ENCODE measurements around the gene GAL3ST3. TPM values are rescaled to one million over a fixed set of nuclear protein-coding genes. Genes with fewer than 3 reads are reported as not detected.

Gene GAL3ST3
- polyA plus RNA-seq, 1 donor (not counting 4 experiments of a cell fraction or from before 2014, with no cell fraction given) = not detected

GRCh38 chr11:66047541-66048365, 1.2 kb downstream of the GAL3ST3 start:
- peaks cover 11% of the 10 kb centered on the region for H3K4me1 ChIP-seq (ENCODE audit: control insufficient read depth, extremely low read depth, insufficient read depth, low read length)
- no peaks in the 10 kb centered on the region for H3K9me1 ChIP-seq (ENCODE audit: control insufficient read depth, extremely low read depth, insufficient read depth, low read length)
- peaks cover 11% of the 10 kb centered on the region for H3K27me3 ChIP-seq (ENCODE audit: control insufficient read depth, extremely low read depth, insufficient read depth, low read length)
- no peak overlapping the region for H2AFZ ChIP-seq (ENCODE audit: control insufficient read depth, low read length)
- no peaks in the 10 kb centered on the region for H3K9me3 ChIP-seq (ENCODE audit: control insufficient read depth, low read depth, low read length)
- FAIRE-seq (no peak), DNase-seq (ENCODE audit: low read depth, low spot score) (no peak)
- no peak overlapping the region for H3K27ac ChIP-seq (ENCODE audit: control insufficient read depth, insufficient read depth, low read length)
- dilution Hi-C loops (cut with MboI; ENCODE audit: extremely low pct_ligation_motif_present, low sequenced_read_pairs) = no loop called here
- no peak overlapping the region for H3K4me2 ChIP-seq (ENCODE audit: control insufficient read depth, extremely low read depth, insufficient read depth, low read depth, low read length)
- H3K4me3 ChIP-seq (ENCODE audit: control insufficient read depth in 2 of 3, extremely low read depth in 1 of 3, insufficient read depth in 2 of 3, low read depth in 1 of 3, low read length in 3 of 3) = no peak overlapping the region
- no peaks in the 10 kb centered on the region for H3K36me3 ChIP-seq (ENCODE audit: control insufficient read depth in 2 of 2, extremely low read depth in 1 of 2, insufficient read depth in 2 of 2, low read length in 2 of 2)
- H3K79me2 ChIP-seq (ENCODE audit: control insufficient read depth, insufficient read depth, low read length) = peaks cover 6% of the 10 kb centered on the region
- TF ChIP-seq EZH2 (IDR thresholded peaks at IDR 0.05; ENCODE audit: low read length) = no peak
- no peak for TF ChIP-seq CTCF (optimal IDR thresholded peaks at IDR 0.05 in 1 of 3, IDR thresholded peaks at IDR 0.05 in 1 of 3, conservative IDR thresholded peaks at IDR 0.05 in 1 of 3; ENCODE audit: extremely low read depth in 1 of 3, insufficient read depth in 2 of 3, low read length in 3 of 3)
- no peaks in the 10 kb centered on the region for H4K20me1 ChIP-seq (ENCODE audit: control insufficient read depth, extremely low read depth, insufficient read depth, low read length)
- H3K9ac ChIP-seq (ENCODE audit: control insufficient read depth, extremely low read depth, insufficient read depth, low read length) = no peak overlapping the region

- no peaks in the 10 kb centered on the region for H3K36me3 ChIP-seq (ENCODE audit: control insufficient read depth in 2 of 2, extremely low read depth in 1 of 2, insufficient read depth in 2 of 2, low read length in 2 of 2)
- H3K4me3 ChIP-seq (ENCODE audit: control insufficient read depth in 2 of 3, extremely low read depth in 1 of 3, insufficient read depth in 2 of 3, low read depth in 1 of 3, low read length in 3 of 3) = no peak overlapping the region
- H3K4me2 ChIP-seq (ENCODE audit: control insufficient read depth, extremely low read depth, insufficient read depth, low read depth, low read length) = no peak overlapping the region
- peaks cover 11% of the 10 kb centered on the region for H3K4me1 ChIP-seq (ENCODE audit: control insufficient read depth, extremely low read depth, insufficient read depth, low read length)
- DNase-seq (ENCODE audit: low read depth, low spot score) (no peak), FAIRE-seq (no peak)
- dilution Hi-C loops (cut with MboI; ENCODE audit: extremely low pct_ligation_motif_present, low sequenced_read_pairs) = no loop called here
- no peak overlapping the region for H3K9ac ChIP-seq (ENCODE audit: control insufficient read depth, extremely low read depth, insufficient read depth, low read length)
- TF ChIP-seq CTCF (optimal IDR thresholded peaks at IDR 0.05 in 1 of 3, IDR thresholded peaks at IDR 0.05 in 1 of 3, conservative IDR thresholded peaks at IDR 0.05 in 1 of 3; ENCODE audit: extremely low read depth in 1 of 3, insufficient read depth in 2 of 3, low read length in 3 of 3) = no peak
- no peak for TF ChIP-seq EZH2 (IDR thresholded peaks at IDR 0.05; ENCODE audit: low read length)
- no peaks in the 10 kb centered on the region for H3K9me3 ChIP-seq (ENCODE audit: control insufficient read depth, low read depth, low read length)
- H4K20me1 ChIP-seq (ENCODE audit: control insufficient read depth, extremely low read depth, insufficient read depth, low read length) = no peaks in the 10 kb centered on the region
- peaks cover 11% of the 10 kb centered on the region for H3K27me3 ChIP-seq (ENCODE audit: control insufficient read depth, extremely low read depth, insufficient read depth, low read length)
- no peak overlapping the region for H2AFZ ChIP-seq (ENCODE audit: control insufficient read depth, low read length)
- no peak overlapping the region for H3K27ac ChIP-seq (ENCODE audit: control insufficient read depth, insufficient read depth, low read length)
- H3K9me1 ChIP-seq (ENCODE audit: control insufficient read depth, extremely low read depth, insufficient read depth, low read length) = no peaks in the 10 kb centered on the region
- H3K79me2 ChIP-seq (ENCODE audit: control insufficient read depth, insufficient read depth, low read length) = no peaks in the 10 kb centered on the region
Observed at GRCh38 chr11:66046901-66047300, 2.1 kb downstream of the GAL3ST3 start.

Measured in keratinocyte (primary cell).